Neutrophil (primary cell): ENCODE data around the gene C2orf78.
"Not testable (repeated sequence)": the region's sequence is repeated elsewhere in the genome, so short reads cannot be mapped to it uniquely, and the experiment has no call there.

ENCODE experiments used
- H3K27ac ChIP-seq: fragments of 200-600 bp; sonication (generic); 2 replicates; pipeline ENCODE4 v1.5.1; 2016; ENCODE audit warnings: mild to moderate bottlenecking, moderate library complexity
- H3K27me3 ChIP-seq: fragments of 200-600 bp; sonication (generic); 2 replicates; pipeline ENCODE4 v1.6.0; 2016; ENCODE audit warnings: mild to moderate bottlenecking
- H3K36me3 ChIP-seq: fragments of 200-600 bp; sonication (generic); 2 replicates; pipeline ENCODE4 v1.5.1; 2017
- H3K4me1 ChIP-seq, 2 experiments: fragments of 200-600 bp in 1 of 2; sonication (generic) in 1 of 2; 1 replicate in 1 of 2; 2 replicates in 1 of 2; pipeline versions ENCODE4 v1.5.1 to v1.6.1; 2013 to 2016; ENCODE audit warnings: low read depth in 1 of 2, low read length in 1 of 2, mild to moderate bottlenecking in 1 of 2, moderate library complexity in 1 of 2; ENCODE audit not compliant: control insufficient read depth in 1 of 2, insufficient read depth in 1 of 2
- H3K4me3 ChIP-seq, 2 experiments: fragments of 200-600 bp in 1 of 2; sonication (generic) in 1 of 2; 1 replicate in 1 of 2; 2 replicates in 1 of 2; pipeline ENCODE4 v1.5.1; 2013 to 2016; ENCODE audit warnings: low read depth in 1 of 2, low read length in 1 of 2, mild to moderate bottlenecking in 1 of 2, moderate library complexity in 1 of 2
- H3K9me3 ChIP-seq: fragments of 200-600 bp; sonication (generic); 2 replicates; pipeline ENCODE4 v1.5.1; 2016
- CTCF ChIP-seq: fragments of 200-600 bp; sonication (generic); IDR thresholded peaks from 2 replicates; pipeline ENCODE4 v1.5.1; 2016; ENCODE audit warnings: antibody characterized with exemption

C2orf78 gene

GRCh38 chr2:73746015-73746876, 37.7 kb upstream of the C2orf78 start:
- Histone ChIP-seq H3K27ac (no peak overlapping the region), H3K4me3 (no peak overlapping the region), H3K4me1 (peaks cover 5 to 8% of the 10 kb centered on the region in 2 experiments), H3K9me3 (no peaks in the 10 kb centered on the region), H3K36me3 (peaks cover 45% of the 10 kb centered on the region), H3K27me3 (no peaks in the 10 kb centered on the region)
- no peak for TF ChIP-seq CTCF

- no peaks in the 10 kb centered on the region for H3K27me3 ChIP-seq
- no peak overlapping the region for H3K27ac ChIP-seq
- H3K36me3 ChIP-seq: peaks cover 47% of the 10 kb centered on the region
- H3K9me3 ChIP-seq: no peaks in the 10 kb centered on the region
- peaks cover 5 to 8% of the 10 kb centered on the region in 2 experiments for H3K4me1 ChIP-seq
- no peak for TF ChIP-seq CTCF
- H3K4me3 ChIP-seq: no peak overlapping the region
Measured at GRCh38 chr2:73746877-73747208, 37.1 kb upstream of the C2orf78 start.

GRCh38 chr2:73749314-73749713, 34.7 kb upstream of the C2orf78 start:
- Histone ChIP-seq H3K27me3 (no peaks in the 10 kb centered on the region), H3K4me3 (no peak overlapping the region), H3K36me3 (peaks cover 62% of the 10 kb centered on the region), H3K9me3 (no peaks in the 10 kb centered on the region), H3K4me1 (peaks cover 5 to 8% of the 10 kb centered on the region in 2 experiments), H3K27ac (no peak overlapping the region)
- TF ChIP-seq CTCF: no peak

GRCh38 chr2:73754332-73754731, 29.7 kb upstream of the C2orf78 start:
- H3K9me3 ChIP-seq, H3K4me1 ChIP-seq, H3K4me3 ChIP-seq, H3K27me3 ChIP-seq, H3K27ac ChIP-seq: not testable (repeated sequence)
- peaks cover 89% of the 10 kb centered on the region for H3K36me3 ChIP-seq

- Histone ChIP-seq H3K27ac (no peak overlapping the region), H3K9me3 (no peaks in the 10 kb centered on the region), H3K27me3 (no peaks in the 10 kb centered on the region), H3K36me3 (peaks cover 95% of the 10 kb centered on the region), H3K4me1 (no peaks in the 10 kb centered on the region), H3K4me3 (no peak overlapping the region)
- TF ChIP-seq CTCF: no peak
Measured at GRCh38 chr2:73759285-73759764, 24.7 kb upstream of the C2orf78 start.

GRCh38 chr2:73759904-73760303, 24.1 kb upstream of the C2orf78 start:
- Histone ChIP-seq H3K27ac (no peak overlapping the region), H3K4me3 (no peak overlapping the region), H3K27me3 (no peaks in the 10 kb centered on the region), H3K4me1 (no peaks in the 10 kb centered on the region), H3K36me3 (peaks cover 95% of the 10 kb centered on the region), H3K9me3 (no peaks in the 10 kb centered on the region)
- TF ChIP-seq CTCF: no peak
